H1 (cell line): ENCODE results near the gene IFNAR2. TPM values are rescaled to one million over a fixed set of nuclear protein-coding genes. Genes with fewer than 3 reads are reported as not detected.

Source experiments
- CTCF ChIA-PET: fragments of 300-600 bp; sonication (Branson Sonifier 250); formaldehyde crosslinking; loops from one replicate; lab custom pipeline; 2021; ENCODE audit not compliant: partially characterized antibody; lab: Charles Lee
- POLR2A ChIA-PET: fragments of 300-600 bp; sonication (Branson Sonifier 250); formaldehyde crosslinking; loops from one replicate; lab custom pipeline; 2021; ENCODE audit warnings: inconsistent platforms; ENCODE audit not compliant: partially characterized antibody; lab: Charles Lee
- DNase-seq, 2 experiments: peaks; one replicate each; pipeline versions ENCODE4 v3.0.0 to v3.0.0-alpha.2; 2010 to 2022; ENCODE audit warnings: low spot score in 2 of 2, low read depth in 1 of 2, mixed read lengths in 1 of 2
- FAIRE-seq: peaks from 2 replicates; lab custom pipeline; 2011; peaks lifted over from hg19 to GRCh38; lab: Jason Lieb, UNC
- H2AFZ ChIP-seq: 2 replicates; pipeline ENCODE4 v1.8.1; 2012; ENCODE audit warnings: low read length, inconsistent platforms
- H2AK5ac ChIP-seq: 2 replicates; pipeline ENCODE4 v1.6.1; 2013; ENCODE audit warnings: low read depth, low read length
- H2BK120ac ChIP-seq: replicated peaks from 2 replicates; pipeline ENCODE3; 2013; ENCODE audit warnings: low read depth, low read length, inconsistent platforms
- H2BK12ac ChIP-seq: 2 replicates; pipeline ENCODE4 v1.6.1; 2013; ENCODE audit warnings: low read depth, low read length
- H2BK15ac ChIP-seq: 2 replicates; pipeline ENCODE4 v1.6.1; 2013; ENCODE audit warnings: low read length
- H2BK20ac ChIP-seq: 2 replicates; pipeline ENCODE4 v1.6.1; 2013; ENCODE audit warnings: low read length
- H2BK5ac ChIP-seq: 2 replicates; pipeline ENCODE4 v1.6.1; 2013; ENCODE audit warnings: low read depth, low read length
- H3K14ac ChIP-seq: 2 replicates; pipeline ENCODE4 v1.6.1; 2013; ENCODE audit warnings: inconsistent platforms; ENCODE audit not compliant: insufficient read length
- H3K18ac ChIP-seq: 2 replicates; pipeline ENCODE4 v1.6.1; 2013; ENCODE audit warnings: low read length; ENCODE audit errors: extremely low read depth
- H3K23ac ChIP-seq: 2 replicates; pipeline ENCODE4 v1.6.1; 2013; ENCODE audit warnings: inconsistent platforms; ENCODE audit not compliant: insufficient read length
- H3K23me2 ChIP-seq: 2 replicates; pipeline ENCODE4 v1.6.1; 2013; ENCODE audit warnings: low read depth, low read length
- H3K27ac ChIP-seq: 2 replicates; pipeline ENCODE4 v1.6.1; 2011; ENCODE audit warnings: low read depth, low read length, inconsistent platforms
- H3K27me3 ChIP-seq, 4 experiments: replicated peaks in 1 of 4; 1 replicate in 1 of 4; 2 replicates in 3 of 4; pipeline versions ENCODE4 v1.6.1 to v1.8.1; 2011 to 2013; ENCODE audit warnings: low read length in 3 of 4, mild to moderate bottlenecking in 3 of 4, inconsistent platforms in 2 of 4, mixed read lengths in 2 of 4, moderate library complexity in 1 of 4; ENCODE audit not compliant: control insufficient read depth in 3 of 4, insufficient read depth in 3 of 4; ENCODE audit errors: extremely low read depth in 1 of 4
- H3K36me3 ChIP-seq, 4 experiments: 2 replicates each; pipeline versions ENCODE4 v1.6.1 to v1.8.1; 2011 to 2013; ENCODE audit warnings: mild to moderate bottlenecking in 4 of 4, low read length in 3 of 4, moderate library complexity in 2 of 4, control low read depth in 1 of 4, inconsistent platforms in 1 of 4; ENCODE audit not compliant: insufficient read depth in 4 of 4, control insufficient read depth in 2 of 4
- H3K4ac ChIP-seq: replicated peaks from 2 replicates; pipeline ENCODE3; 2013; ENCODE audit warnings: low read length, low read depth, mixed read lengths, inconsistent platforms; ENCODE audit not compliant: insufficient read length
- H3K4me1 ChIP-seq, 4 experiments: replicated peaks in 1 of 4; 1 replicate in 1 of 4; 2 replicates in 3 of 4; pipeline versions ENCODE4 v1.6.1 to v1.8.1; 2011 to 2013; ENCODE audit warnings: low read length in 3 of 4, inconsistent platforms in 2 of 4, mixed read lengths in 1 of 4; ENCODE audit not compliant: insufficient read depth in 4 of 4, control insufficient read depth in 3 of 4
- H3K4me2 ChIP-seq, 2 experiments: 2 replicates each; pipeline versions ENCODE4 v1.6.1 to v1.8.1; 2011 to 2013; ENCODE audit warnings: low read depth in 2 of 2, low read length in 2 of 2, control low read depth in 1 of 2, inconsistent platforms in 1 of 2, mild to moderate bottlenecking in 1 of 2; ENCODE audit not compliant: insufficient read depth in 1 of 2
- H3K4me3 ChIP-seq, 4 experiments: fragments of 200-600, 300-600 bp in 1 of 4; sonication (generic), shearing (Covaris generic), sonication (Bioruptor Twin) in 1 of 4; 2 replicates each; pipeline versions ENCODE4 v1.5.1 to v1.8.1; 2011 to 2016; ENCODE audit warnings: low read length in 4 of 4, low read depth in 3 of 4, control low read depth in 2 of 4, inconsistent platforms in 2 of 4, mild to moderate bottlenecking in 2 of 4, mixed read lengths in 1 of 4, moderate library complexity in 1 of 4; ENCODE audit not compliant: insufficient read depth in 2 of 4; ENCODE audit errors: extremely low read depth in 1 of 4
- H3K56ac ChIP-seq: replicated peaks from 2 replicates; pipeline ENCODE3; 2013; ENCODE audit warnings: low read depth, mild to moderate bottlenecking, mixed read lengths, low read length, inconsistent platforms; ENCODE audit not compliant: insufficient read length
- H3K79me1 ChIP-seq: 2 replicates; pipeline ENCODE4 v1.6.1; 2013; ENCODE audit warnings: low read depth, low read length, control low read depth
- H3K79me2 ChIP-seq, 2 experiments: 2 replicates each; pipeline versions ENCODE4 v1.6.1 to v1.8.1; 2012 to 2013; ENCODE audit warnings: low read length in 2 of 2, mild to moderate bottlenecking in 2 of 2, inconsistent platforms in 1 of 2; ENCODE audit not compliant: insufficient read depth in 2 of 2, control insufficient read depth in 1 of 2
- H3K9ac ChIP-seq, 4 experiments: replicated peaks in 1 of 4; 1 replicate in 1 of 4; 2 replicates in 3 of 4; pipeline versions ENCODE4 v1.6.1 to v1.8.1; 2011 to 2013; ENCODE audit warnings: low read depth in 3 of 4, low read length in 3 of 4, control low read depth in 2 of 4, mild to moderate bottlenecking in 2 of 4, moderate library complexity in 2 of 4, inconsistent platforms in 1 of 4; ENCODE audit errors: extremely low read depth in 1 of 4
- H3K9me3 ChIP-seq, 2 experiments: 2 replicates each; pipeline versions ENCODE4 v1.6.1 to v1.8.1; 2012 to 2013; ENCODE audit warnings: mild to moderate bottlenecking in 2 of 2, moderate library complexity in 2 of 2, control low read depth in 1 of 2, inconsistent platforms in 1 of 2, low read depth in 1 of 2, low read length in 1 of 2, mixed read lengths in 1 of 2; ENCODE audit not compliant: insufficient read depth in 2 of 2
- H4K20me1 ChIP-seq, 2 experiments: replicated peaks in 1 of 2; 2 replicates each; pipeline versions ENCODE3 to v1.8.1; 2011 to 2013; ENCODE audit warnings: inconsistent platforms in 2 of 2, low read length in 2 of 2, mild to moderate bottlenecking in 1 of 2; ENCODE audit not compliant: insufficient read depth in 2 of 2, control insufficient read depth in 1 of 2
- H4K5ac ChIP-seq: 2 replicates; pipeline ENCODE4 v1.6.1; 2013; ENCODE audit warnings: low read length, low read depth, mixed read lengths, inconsistent platforms; ENCODE audit not compliant: insufficient read length
- H4K8ac ChIP-seq: 2 replicates; pipeline ENCODE4 v1.8.0; 2013; ENCODE audit warnings: mild to moderate bottlenecking, moderate library complexity, low read length, inconsistent platforms; ENCODE audit not compliant: insufficient read depth; ENCODE audit errors: extremely low read depth
- H4K91ac ChIP-seq: replicated peaks from 2 replicates; pipeline ENCODE3; 2013; ENCODE audit warnings: low read length, mixed read lengths, inconsistent platforms; ENCODE audit not compliant: insufficient read length
- ATF3 ChIP-seq: IDR thresholded peaks from 2 replicates; pipeline ENCODE4 v1.6.1; 2011; ENCODE audit warnings: low read depth, mild to moderate bottlenecking, low read length; ENCODE audit not compliant: insufficient read depth
- CREB1 ChIP-seq: IDR thresholded peaks from 2 replicates; pipeline ENCODE4 v1.6.1; 2012; ENCODE audit warnings: inconsistent platforms
- CTCF ChIP-seq, 3 experiments: IDR thresholded peaks; 1 replicate in 2 of 3; 2 replicates in 1 of 3; pipeline versions ENCODE4 v1.5.1 to v1.6.1; 2011; ENCODE audit warnings: low read length in 3 of 3, mild to moderate bottlenecking in 3 of 3, inconsistent platforms in 2 of 3, low read depth in 1 of 3, moderate library complexity in 1 of 3; ENCODE audit not compliant: insufficient read depth in 1 of 3; ENCODE audit errors: control extremely low read depth in 1 of 3
- KDM5A ChIP-seq: fragments of 200-600 bp; IDR thresholded peaks from 2 replicates; pipeline ENCODE4 v1.7.1; 2012; ENCODE audit warnings: mild to moderate bottlenecking, low read length, inconsistent platforms, mixed read lengths
- WGBS, 2 experiments: shearing (Covaris generic) in 1 of 2; methylation state at CpG; one replicate each; pipeline versions ENCODE4 v1.1.6 to v1.1.7; 2013 to 2015; ENCODE audit warnings: low lambda C conversion rate in 2 of 2, mixed read lengths in 2 of 2, inconsistent platforms in 1 of 2, low coverage in 1 of 2, missing lambda C conversion rate in 1 of 2; ENCODE audit not compliant: insufficient replicate concordance in 2 of 2, insufficient coverage in 1 of 2, insufficient read length in 1 of 2; ENCODE audit errors: extremely low coverage in 1 of 2, missing lambda C conversion rate in 1 of 2; 5-methylcytosine and 5-hydroxymethylcytosine counted together
- polyA plus RNA-seq, 7 experiments: library from polyadenylated mRNA; depleted of rRNA in 3 of 7; stranded (reverse) in 5 of 7; unstranded in 2 of 7; fragments of >200 nt in 5 of 7; fragments of 200-250 nt in 2 of 7; gene quantifications; 1 replicate in 5 of 7; 2 replicates in 1 of 7; 4 replicates in 1 of 7; pipeline versions ENCODE4 v1.2.1 to v1.2.3, GENCODE V29; 2011 to 2013; ENCODE audit warnings: missing spikeins in 2 of 7, mixed read lengths in 2 of 7
- total RNA-seq: library from RNA; stranded (reverse); fragmentation: NEBNext Ultra II Directional; extraction: Animal tissue kit (Norgen Biotek cat#: 25700); gene quantifications from 2 replicates; pipeline ENCODE4 v1.2.1, GENCODE V29; 2021

The IFNAR2 gene
- total and polyA plus RNA-seq, 2 of the 8 experiments (the other 6 are each of a cell fraction or from before 2014, with no cell fraction given), result 12.2 to 16.1 TPM

- Histone ChIP-seq H2BK12ac (no peak overlapping the region), H3K18ac (no peak overlapping the region), H3K4me3 (no peak overlapping the region), H2AK5ac (no peak overlapping the region), H3K14ac (no peak overlapping the region), H3K23me2 (no peaks in the 10 kb centered on the region), H2AFZ (no peak overlapping the region), H3K27me3 (no peaks in the 10 kb centered on the region), H3K27ac (no peak overlapping the region), H3K4ac (no peak overlapping the region), H3K4me2 (no peak overlapping the region), H2BK5ac (no peak overlapping the region), H3K79me2 (peaks cover 0 to 34% of the 10 kb centered on the region in 2 experiments; a peak in 2 of 4 replicates), H4K5ac (no peak overlapping the region), H2BK120ac (no peak overlapping the region), H4K8ac (no peak overlapping the region; the same call in 1 of the 2 replicates), H4K20me1 (no peaks in the 10 kb centered on the region), H3K36me3 (peaks cover 2 to 14% (median 5%) of the 10 kb centered on the region in 4 experiments; a peak in 5 of 8 replicates), H2BK15ac (no peak overlapping the region), H2BK20ac (no peak overlapping the region), H3K9me3 (peaks cover 29 to 31% of the 10 kb centered on the region in 2 experiments), H3K23ac (no peak overlapping the region), H3K79me1 (peaks cover 6% of the 10 kb centered on the region), H3K9ac (no peak overlapping the region), H3K4me1 (peaks cover 0 to 5% (median under 1%) of the 10 kb centered on the region in 4 experiments; a peak in 2 of 7 replicates), H3K56ac (no peak overlapping the region), H4K91ac (no peak overlapping the region)
- WGBS, 2 experiments, result 94% methylated on average over 6 of the region's 6 CpGs; no CpG with 5 or more reads in 1 of the 2 experiments
- FAIRE-seq, result no peak
- ChIA-PET POLR2A (interaction anchor here (0.7 kb wide), 1 partner anchor 33 kb away, joined by 3 read pairs; no protein-coding TSS in a partner anchor), CTCF (interaction anchor here (1.5 kb wide), 1 partner anchor 38 kb away, joined by 3 read pairs; no protein-coding TSS in a partner anchor)
- DNase-seq, result no peak
- no peak for TF ChIP-seq ATF3
- TF ChIP-seq CREB1, result no peak
- TF ChIP-seq CTCF (IDR thresholded peaks at IDR 0.05; ENCODE audit: control extremely low read depth in 1 of 3, insufficient read depth in 1 of 3, low read depth in 1 of 3, low read length in 3 of 3), result no peak
- TF ChIP-seq KDM5A, result no peak
Observed at GRCh38 chr21:33236013-33236686, 6.4 kb downstream of the IFNAR2 start.
